NT2/D1 (cell line): ENCODE data around the gene ABCC6.

Experiments
- SUZ12 ChIP-seq: IDR thresholded peaks from 2 replicates; pipeline ENCODE4 v1.6.1; 2011; ENCODE audit not compliant: insufficient read length, insufficient read depth; ENCODE audit errors: extremely low read depth
- YY1 ChIP-seq: IDR thresholded peaks from 2 replicates; pipeline ENCODE4 v1.6.1; 2011; ENCODE audit not compliant: insufficient read length, insufficient read depth
- ZNF274 ChIP-seq: IDR thresholded peaks from 2 replicates; pipeline ENCODE4 v1.6.1; 2011; ENCODE audit warnings: mild to moderate bottlenecking, low read depth, low read length

GRCh38 chr16:16107839-16108238 lies 115.5 kb downstream of the ABCC6 start:
- TF ChIP-seq ZNF274 (no peak), YY1 (no peak), SUZ12 (no peak)
